NB4 (cell line): ENCODE data around the gene NADK2.

Source experiments
- MYC ChIP-seq: IDR thresholded peaks from 2 replicates; pipeline ENCODE4 v1.6.1; 2011; ENCODE audit warnings: low read depth, low read length
- POLR2A ChIP-seq: IDR thresholded peaks from 2 replicates; pipeline ENCODE4 v1.6.1; 2011; ENCODE audit warnings: mild to moderate bottlenecking; ENCODE audit not compliant: insufficient read length; ENCODE audit errors: extremely low read depth
- TF ChIP-seq, protein P1 (sequence below): IDR thresholded peaks from one replicate; pipeline ENCODE4 v1.5.1; 2012; ENCODE audit warnings: low read depth, low read length
- TF ChIP-seq, protein P2 (sequence below): IDR thresholded peaks from 2 replicates; pipeline ENCODE4 v1.6.1; 2011; ENCODE audit warnings: low read depth, low read length

DNA sequence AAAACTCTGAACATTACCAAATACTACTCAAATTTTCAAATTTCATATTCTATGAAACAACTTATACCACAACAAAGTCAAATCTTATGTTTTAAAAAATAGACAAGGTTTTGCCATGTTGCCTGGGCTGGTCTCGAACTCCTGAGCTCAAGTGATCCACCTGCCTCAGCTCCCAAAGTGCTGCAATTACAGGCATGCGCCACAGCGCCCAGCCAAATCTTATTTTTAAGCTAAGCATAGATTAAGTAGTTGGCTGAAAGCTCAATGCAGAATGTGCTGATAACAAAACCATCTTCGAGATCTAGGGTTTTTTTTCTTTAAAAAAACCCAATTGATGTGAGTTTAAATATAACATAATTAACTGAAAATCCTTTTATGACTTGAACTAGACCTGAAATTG lies 96.4 kb downstream of the NADK2 start:
- TF ChIP-seq, protein P1, sequence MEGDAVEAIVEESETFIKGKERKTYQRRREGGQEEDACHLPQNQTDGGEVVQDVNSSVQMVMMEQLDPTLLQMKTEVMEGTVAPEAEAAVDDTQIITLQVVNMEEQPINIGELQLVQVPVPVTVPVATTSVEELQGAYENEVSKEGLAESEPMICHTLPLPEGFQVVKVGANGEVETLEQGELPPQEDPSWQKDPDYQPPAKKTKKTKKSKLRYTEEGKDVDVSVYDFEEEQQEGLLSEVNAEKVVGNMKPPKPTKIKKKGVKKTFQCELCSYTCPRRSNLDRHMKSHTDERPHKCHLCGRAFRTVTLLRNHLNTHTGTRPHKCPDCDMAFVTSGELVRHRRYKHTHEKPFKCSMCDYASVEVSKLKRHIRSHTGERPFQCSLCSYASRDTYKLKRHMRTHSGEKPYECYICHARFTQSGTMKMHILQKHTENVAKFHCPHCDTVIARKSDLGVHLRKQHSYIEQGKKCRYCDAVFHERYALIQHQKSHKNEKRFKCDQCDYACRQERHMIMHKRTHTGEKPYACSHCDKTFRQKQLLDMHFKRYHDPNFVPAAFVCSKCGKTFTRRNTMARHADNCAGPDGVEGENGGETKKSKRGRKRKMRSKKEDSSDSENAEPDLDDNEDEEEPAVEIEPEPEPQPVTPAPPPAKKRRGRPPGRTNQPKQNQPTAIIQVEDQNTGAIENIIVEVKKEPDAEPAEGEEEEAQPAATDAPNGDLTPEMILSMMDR, result no peak
- TF ChIP-seq POLR2A (no peak), MYC (no peak)
- TF ChIP-seq, protein P2, sequence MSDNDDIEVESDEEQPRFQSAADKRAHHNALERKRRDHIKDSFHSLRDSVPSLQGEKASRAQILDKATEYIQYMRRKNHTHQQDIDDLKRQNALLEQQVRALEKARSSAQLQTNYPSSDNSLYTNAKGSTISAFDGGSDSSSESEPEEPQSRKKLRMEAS, result no peak
